Lung (tissue), 12 donors: ENCODE data around the gene HPS5. TPM values are rescaled to one million over a fixed set of nuclear protein-coding genes. Genes with fewer than 3 reads are reported as not detected.

ENCODE experiments used
- ATAC-seq: fragments of 200-7000 bp; cut with Tn5 transposase; one replicate; pipeline ENCODE4 v1.9.1; 2020; ENCODE audit warnings: moderate number of reproducible peaks; ENCODE audit not compliant: insufficient read depth, low FRiP score
- DNase-seq, 3 donors: peaks; one replicate each; pipeline ENCODE4 v3.0.0-alpha.2; 2013 to 2017
- H3K27ac ChIP-seq, 2 donors: one replicate each; pipeline ENCODE4 v1.5.1; 2013; ENCODE audit warnings: mild to moderate bottlenecking in 2 of 2, moderate library complexity in 2 of 2, control low read depth in 1 of 2, inconsistent platforms in 1 of 2, low read depth in 1 of 2, low read length in 1 of 2
- H3K27me3 ChIP-seq, 3 donors: one replicate each; pipeline ENCODE4 v1.5.1; 2013; ENCODE audit warnings: low read length in 2 of 3; ENCODE audit not compliant: control insufficient read depth in 3 of 3, insufficient read depth in 3 of 3
- H3K36me3 ChIP-seq, 4 donors: one replicate each; pipeline ENCODE4 v1.5.1; 2013; ENCODE audit warnings: low read length in 4 of 4, mild to moderate bottlenecking in 1 of 4, moderate library complexity in 1 of 4; ENCODE audit not compliant: control insufficient read depth in 4 of 4, insufficient read depth in 4 of 4
- H3K4me1 ChIP-seq, 5 donors: one replicate each; pipeline ENCODE4 v1.5.1; 2013; ENCODE audit warnings: low read length in 5 of 5, mild to moderate bottlenecking in 2 of 5, moderate library complexity in 1 of 5; ENCODE audit not compliant: control insufficient read depth in 5 of 5, insufficient read depth in 5 of 5
- H3K4me3 ChIP-seq: one replicate; pipeline ENCODE4 v1.5.1; 2013; ENCODE audit warnings: mild to moderate bottlenecking, control low read depth, moderate library complexity
- H3K9ac ChIP-seq, 2 donors: one replicate each; pipeline ENCODE4 v1.5.1; 2013; ENCODE audit warnings: low read length in 2 of 2, control low read depth in 1 of 2; ENCODE audit not compliant: insufficient read depth in 1 of 2
- H3K9me3 ChIP-seq, 4 donors: one replicate each; pipeline ENCODE4 v1.5.1; 2013; ENCODE audit warnings: low read length in 3 of 4, mild to moderate bottlenecking in 1 of 4, moderate library complexity in 1 of 4; ENCODE audit not compliant: control insufficient read depth in 4 of 4, insufficient read depth in 3 of 4
- CTCF ChIP-seq: IDR thresholded peaks from 2 replicates; pipeline ENCODE4 v1.5.1; 2012; ENCODE audit warnings: mild to moderate bottlenecking; ENCODE audit errors: control extremely low read depth, extremely low read depth
- WGBS, 2 donors: extraction: QIAGEN DNeasy Blood & Tissue Kit; methylation state at CpG; one replicate each; pipeline ENCODE4 v1.1.7; 2013; 5-methylcytosine and 5-hydroxymethylcytosine counted together
- polyA plus RNA-seq, 2 donors: library from polyadenylated mRNA; stranded (reverse); fragments of 200-250 nt; gene quantifications; one replicate each; pipeline ENCODE4 v1.2.1, GENCODE V29; 2013
- total RNA-seq, 2 donors: library from RNA; depleted of rRNA in 1 of 2; stranded (reverse); fragments of >200 nt in 1 of 2; gene quantifications; one replicate each; pipeline ENCODE4 v1.2.1, GENCODE V29; 2014 to 2021
- donor health status: control.
- donor health status: control.
- donor health status: Bipolar disorder and iron deficiency.
- donor health status: healthy.
- donor health status: DM: yes; HTN: yes; CAD: no.

Gene HPS5
- total and polyA plus RNA-seq, 4 donors, result 8.9 to 36.2 (median 20.3) TPM

- ATAC-seq, result no peak
- WGBS, 2 donors, result 68 to 69% methylated on average over 2 of the region's 2 CpGs
- DNase-seq, result no peak
- no peak within 1 kb of the TSS for H3K4me3 ChIP-seq
- no peaks in the 10 kb centered on the region for H3K9me3 ChIP-seq
- TF ChIP-seq CTCF, result no peak
- no peaks in the 10 kb centered on the region for H3K4me1 ChIP-seq
- H3K36me3 ChIP-seq, result no peaks in the 10 kb centered on the region
- H3K9ac ChIP-seq, result no peak within 1 kb of the TSS
- peaks cover 0 to 3% (median 0%) of the 10 kb centered on the region in 3 donors for H3K27me3 ChIP-seq
- no peak within 1 kb of the TSS for H3K27ac ChIP-seq
Observed at GRCh38 chr11:18236664-18237356, 85.1 kb downstream of the HPS5 start, which contains the start of gene SAA4. Gene SAA4, minus strand, starts transcription at chr11:18236802. Its CDS starts 876 bp downstream, at chr11:18235926.

GRCh38 chr11:18235394-18236334 lies 86.3 kb downstream of the HPS5 start:
- ATAC-seq (no peak), DNase-seq (no peak)
- Histone ChIP-seq H3K9me3 (no peaks in the 10 kb centered on the region), H3K4me1 (no peaks in the 10 kb centered on the region), H3K27ac (no peak overlapping the region), H3K4me3 (no peak overlapping the region), H3K27me3 (peaks cover 0 to 3% (median 0%) of the 10 kb centered on the region in 3 donors), H3K36me3 (no peaks in the 10 kb centered on the region), H3K9ac (no peak overlapping the region)
- 60 to 64% methylated on average over 8 of the region's 8 CpGs for WGBS, 2 donors
- no peak for TF ChIP-seq CTCF

- Histone ChIP-seq H3K9ac (no peak overlapping the region), H3K27ac (no peak overlapping the region), H3K4me1 (no peaks in the 10 kb centered on the region), H3K27me3 (no peaks in the 10 kb centered on the region), H3K9me3 (peaks cover 0 to 1% (median 0%) of the 10 kb centered on the region in 4 donors), H3K4me3 (no peak overlapping the region), H3K36me3 (no peaks in the 10 kb centered on the region)
- DNase-seq (no peak), ATAC-seq (no peak)
- 91 to 94% methylated on average over 4 of the region's 4 CpGs for WGBS, 2 donors
- no peak for TF ChIP-seq CTCF
Observed at GRCh38 chr11:18233912-18234311, 88.0 kb downstream of the HPS5 start.
